ENCODE results near the gene TNFRSF1B.
A peak's percentile ranks its signal among the peaks of the same experiment; 100 is the strongest.

TNFRSF1B gene

DNA sequence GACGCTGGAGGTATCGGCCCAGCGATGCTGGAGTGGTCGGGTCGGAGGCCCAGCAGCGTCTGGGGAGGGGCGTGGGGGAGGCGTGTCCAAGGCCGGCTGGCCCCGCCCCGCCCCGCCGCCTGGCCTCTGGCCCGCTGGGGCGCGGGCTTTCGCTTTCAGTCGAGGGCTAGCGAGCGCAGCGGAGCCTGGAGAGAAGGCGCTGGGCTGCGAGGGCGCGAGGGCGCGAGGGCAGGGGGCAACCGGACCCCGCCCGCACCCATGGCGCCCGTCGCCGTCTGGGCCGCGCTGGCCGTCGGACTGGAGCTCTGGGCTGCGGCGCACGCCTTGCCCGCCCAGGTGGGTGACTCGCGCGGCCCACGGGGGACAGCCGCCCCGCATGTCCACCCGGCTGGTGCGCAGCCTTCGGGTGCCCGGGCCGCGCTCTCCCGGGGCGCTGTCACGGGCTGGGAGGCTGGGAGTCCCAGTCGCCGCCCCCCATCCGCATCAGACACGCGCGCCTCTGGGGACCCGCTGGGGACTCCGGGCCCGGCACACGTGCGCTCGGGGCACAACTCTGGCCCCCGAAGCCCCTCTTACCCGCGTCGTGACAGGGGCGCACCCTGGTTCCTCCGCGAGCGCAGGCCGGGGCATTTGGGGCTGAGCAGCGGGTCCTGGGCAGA lies at the start of gene TNFRSF1B:
Gene TNFRSF1B, plus strand, starts transcription at position 158 of the 659 bp plus-strand sequence. Its CDS starts 101 bp downstream, at position 259.
- DNase-seq (ENCODE audit: low spot score), result no peak

GRCh38 chr1:12121212-12122003 lies 45.4 kb upstream of the TNFRSF1B start:
- DNase-seq (ENCODE audit: low spot score), result no peak

- no peak for DNase-seq (ENCODE audit: low spot score)
These were observed 43.6 kb upstream of the TNFRSF1B start for GRCh38 chr1:12123172-12123571.

DNA sequence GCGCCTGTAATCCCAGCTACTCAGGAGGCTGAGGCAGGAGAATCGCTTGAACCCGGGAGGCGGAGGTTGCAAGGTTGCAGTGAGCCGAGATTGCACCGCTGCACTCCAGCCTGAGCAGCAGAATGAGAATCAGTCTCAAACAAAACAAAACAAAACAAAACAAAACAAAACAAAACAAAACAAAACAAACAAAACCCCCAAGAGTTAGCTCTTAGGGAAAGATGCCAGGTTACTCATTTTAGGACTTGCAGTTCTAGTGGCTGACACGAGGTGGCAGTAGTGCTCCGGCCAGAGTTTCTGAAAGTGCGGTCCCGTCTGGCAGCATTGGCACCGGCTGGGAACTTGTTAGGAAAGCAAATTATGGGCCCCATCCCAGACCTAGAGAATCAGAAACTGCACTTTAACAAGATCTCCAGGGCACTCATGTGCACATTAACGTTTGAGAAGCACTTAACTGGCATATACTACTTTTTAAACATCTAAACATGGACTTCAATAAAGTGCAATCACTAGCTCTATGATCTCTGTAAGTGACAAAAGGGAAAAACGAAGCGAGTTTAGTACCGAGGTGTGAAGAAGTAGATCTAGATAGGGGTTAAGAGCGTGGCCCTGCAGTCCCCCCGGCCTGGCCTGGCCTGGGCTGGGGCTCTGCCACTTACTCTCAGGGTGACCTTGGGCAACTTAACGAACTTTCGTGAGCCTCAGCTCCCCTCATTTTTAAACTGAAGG lies 41.9 kb upstream of the TNFRSF1B start:
- peak; percentile 73 for DNase-seq (ENCODE audit: low spot score)

- no peak for DNase-seq (ENCODE audit: low spot score)
These were observed 41.1 kb upstream of the TNFRSF1B start for GRCh38 chr1:12125422-12126355.

- DNase-seq (ENCODE audit: low spot score), result no peak
These were observed 40.0 kb upstream of the TNFRSF1B start for GRCh38 chr1:12126781-12127180.

GRCh38 chr1:12127206-12127810 lies 39.5 kb upstream of the TNFRSF1B start:
- no peak for DNase-seq (ENCODE audit: low spot score)

GRCh38 chr1:12128120-12128519 lies 38.7 kb upstream of the TNFRSF1B start:
- no peak for DNase-seq (ENCODE audit: low spot score)

GRCh38 chr1:12129624-12130023 lies 37.2 kb upstream of the TNFRSF1B start:
- DNase-seq (ENCODE audit: low spot score), result no peak

DNA sequence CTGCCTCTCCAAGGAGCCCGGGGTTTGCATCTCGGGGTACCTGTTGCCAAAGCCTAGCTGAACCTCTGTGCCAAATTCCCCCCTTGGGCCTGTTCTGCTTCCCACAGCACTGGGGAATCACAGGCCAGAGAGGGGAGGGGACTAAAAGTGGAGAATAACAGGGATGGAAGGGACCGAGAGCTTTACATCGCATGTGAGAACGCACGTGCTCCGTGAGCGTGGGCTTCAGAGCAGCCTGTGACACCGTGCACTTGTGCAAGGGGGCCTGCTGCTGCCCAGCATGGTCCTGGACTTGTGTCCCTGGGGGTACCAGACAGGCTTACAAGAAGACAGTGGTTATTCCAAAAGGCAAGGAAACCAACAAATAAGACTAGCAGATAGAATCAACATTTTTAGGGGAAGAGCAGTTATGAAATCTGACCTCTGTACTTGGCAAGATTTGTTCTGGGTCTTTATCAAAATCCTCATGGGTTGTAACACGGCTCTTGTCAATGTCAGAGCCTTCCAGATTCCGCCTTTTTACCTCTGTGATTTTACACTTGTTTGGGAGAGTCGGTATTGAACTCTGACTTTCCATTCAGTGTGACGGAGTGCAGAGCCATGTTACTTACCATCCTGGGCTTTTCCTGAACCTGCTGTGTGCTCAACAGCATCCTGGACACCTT lies 36.2 kb upstream of the TNFRSF1B start:
- DNase-seq (ENCODE audit: low spot score), result no peak

GRCh38 chr1:12132078-12132477 lies 34.7 kb upstream of the TNFRSF1B start:
- no peak for DNase-seq (ENCODE audit: low spot score)

GRCh38 chr1:12134716-12135115 lies 32.1 kb upstream of the TNFRSF1B start:
- no peak for DNase-seq (ENCODE audit: low spot score)

DNA sequence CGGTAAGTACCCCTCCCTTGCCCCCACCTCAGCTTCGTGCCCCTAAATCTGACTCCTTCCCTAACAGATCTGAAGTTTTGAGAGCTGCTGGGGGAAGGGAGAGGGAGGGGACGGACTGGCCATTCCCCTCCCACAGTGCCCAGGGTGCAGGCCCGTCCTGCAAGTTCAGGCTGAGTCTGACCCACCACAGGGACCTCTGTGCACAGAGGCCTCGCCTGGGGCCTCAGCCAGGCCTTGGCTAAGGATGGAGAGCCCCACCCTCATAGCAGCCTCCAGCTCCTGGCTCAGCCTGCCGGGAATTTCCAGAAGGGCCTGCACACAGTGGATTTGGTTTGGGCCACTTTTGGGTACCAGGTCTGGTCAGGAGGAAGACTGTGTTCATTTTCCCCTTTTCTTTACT lies 31.2 kb upstream of the TNFRSF1B start:
- no peak for DNase-seq (ENCODE audit: low spot score)

DNA sequence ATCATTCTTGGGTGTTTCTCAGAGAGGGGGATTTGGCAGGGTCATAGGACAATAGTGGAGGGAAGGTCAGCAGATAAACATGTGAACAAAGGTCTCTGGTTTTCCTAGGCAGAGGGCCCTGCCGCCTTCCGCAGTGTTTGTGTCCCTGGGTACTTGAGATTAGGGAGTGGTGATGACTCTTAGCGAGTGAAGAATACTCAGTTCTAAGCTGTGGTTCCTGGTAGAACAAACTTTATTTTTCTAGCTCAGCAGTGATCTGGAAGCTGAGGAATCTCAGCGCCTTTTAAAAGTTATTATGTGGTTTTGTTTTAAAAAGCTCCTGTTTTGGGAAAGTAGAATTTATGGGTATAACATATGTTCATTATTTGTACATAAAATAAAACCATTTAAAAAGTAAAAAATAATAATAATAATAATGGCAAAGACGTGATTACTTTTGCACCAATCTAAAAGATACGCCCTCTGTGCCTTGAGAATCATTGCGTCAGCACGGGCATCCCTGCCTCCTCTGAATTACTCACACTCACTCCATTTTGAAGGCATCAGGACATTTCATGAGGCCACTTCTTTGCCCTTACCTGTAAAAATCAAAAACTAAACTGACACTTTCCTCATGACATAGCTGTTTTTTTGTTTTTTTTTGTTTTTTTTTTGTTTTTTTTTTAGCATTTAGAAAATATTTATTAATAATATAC lies 29.7 kb upstream of the TNFRSF1B start:
- no peak for DNase-seq (ENCODE audit: low spot score)

DNA sequence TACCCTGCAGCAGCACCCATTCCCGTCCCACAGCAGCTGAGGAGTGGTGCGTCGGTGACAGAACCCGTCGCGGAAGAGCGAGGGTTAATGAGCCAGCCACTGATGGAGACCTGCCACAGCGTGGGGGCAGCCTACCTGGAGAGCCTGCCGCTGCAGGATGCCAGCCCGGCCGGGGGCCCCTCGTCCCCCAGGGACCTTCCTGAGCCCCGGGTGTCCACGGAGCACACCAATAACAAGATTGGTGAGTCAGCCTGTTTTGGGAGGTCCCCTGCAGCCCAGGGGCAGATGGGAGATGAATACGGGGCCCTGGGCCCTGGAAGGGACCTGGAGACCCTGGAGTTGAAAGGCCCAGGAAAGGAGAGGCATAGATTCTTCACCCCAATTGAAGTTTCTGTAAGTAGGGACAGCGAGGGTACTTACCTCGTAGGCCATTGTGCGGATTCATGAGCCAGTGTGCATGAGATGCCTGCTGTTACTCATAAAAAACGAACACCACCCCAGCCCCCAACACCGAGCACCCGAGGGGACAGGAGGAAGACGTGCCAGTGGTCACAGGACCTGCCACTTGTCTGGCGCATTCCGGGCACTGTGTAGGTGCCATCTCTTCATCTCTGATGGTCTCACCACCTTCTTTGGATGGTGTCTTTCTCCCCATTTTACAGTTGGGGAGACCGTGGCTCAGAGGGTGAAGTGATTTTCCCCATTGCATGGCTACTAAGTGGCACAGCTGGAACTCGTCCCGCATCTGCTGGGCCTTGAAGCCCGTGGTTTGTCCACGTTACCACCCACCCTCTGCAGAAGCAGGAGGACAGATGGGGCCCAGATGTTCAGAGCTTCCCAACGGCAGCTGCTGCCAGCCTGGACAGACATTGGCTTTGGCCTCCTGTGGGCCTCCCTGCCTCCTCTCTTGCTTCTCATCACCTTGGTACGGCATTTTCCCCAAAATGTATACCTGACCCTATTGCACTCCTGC lies 28.3 kb upstream of the TNFRSF1B start:
- no peak for DNase-seq (ENCODE audit: low spot score)

DNA sequence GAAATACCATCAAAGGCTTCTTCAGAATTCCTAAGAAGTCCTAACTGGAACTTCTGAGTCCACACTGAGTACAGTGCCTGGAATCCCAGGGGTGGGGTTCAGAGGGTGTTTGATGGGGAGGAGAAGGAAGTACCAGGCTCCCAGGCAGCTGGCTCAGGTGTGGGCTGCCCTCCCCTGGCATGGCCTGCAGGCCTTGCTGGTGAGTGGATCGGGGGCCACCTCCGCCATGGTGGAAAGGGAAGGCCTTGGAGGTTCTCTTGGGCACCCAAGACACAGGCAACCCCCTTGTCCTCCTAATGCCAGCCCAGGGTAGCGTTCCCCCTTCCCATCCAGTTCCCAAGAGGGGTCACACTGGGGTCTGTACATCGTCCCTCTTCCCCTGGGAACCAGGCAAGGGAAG lies 26.8 kb upstream of the TNFRSF1B start:
- no peak for DNase-seq (ENCODE audit: low spot score)

DNA sequence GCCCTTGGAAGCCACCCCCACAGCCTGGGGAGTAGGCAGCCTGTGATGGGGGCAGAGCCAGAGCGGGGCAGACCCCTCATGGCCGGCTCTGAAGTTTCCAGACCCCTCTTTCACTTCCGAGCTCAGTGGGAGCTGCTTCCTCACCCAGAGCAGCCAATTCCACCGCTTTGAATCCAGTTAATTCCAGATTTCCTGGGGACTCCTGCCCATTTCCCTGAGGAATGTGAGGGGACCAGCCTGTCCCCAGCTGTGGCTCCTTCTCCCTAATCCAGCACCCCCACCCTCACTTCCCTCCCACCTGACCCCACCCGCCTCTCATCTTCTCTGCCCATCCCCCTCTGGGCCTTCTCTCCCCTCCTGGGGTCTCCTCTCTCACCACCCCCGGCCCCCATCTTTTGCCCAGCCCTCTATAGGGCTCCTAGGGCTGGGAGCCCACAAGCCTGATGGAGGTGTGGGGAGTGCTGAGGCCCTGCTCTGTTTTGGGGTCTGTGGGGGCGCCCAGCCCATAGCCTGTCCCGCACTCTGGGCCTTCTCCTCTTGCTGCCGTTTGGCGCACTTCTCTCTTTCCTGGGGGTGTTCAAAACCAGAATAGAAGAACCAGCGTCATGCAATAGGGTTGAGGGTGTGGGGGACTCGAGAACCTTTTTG lies 26.2 kb upstream of the TNFRSF1B start:
- no peak for DNase-seq (ENCODE audit: low spot score)

GRCh38 chr1:12141163-12141850 lies 25.5 kb upstream of the TNFRSF1B start:
- no peak for DNase-seq (ENCODE audit: low spot score)

All from kidney capillary endothelial cell (primary cell).